NB4 (cell line): ENCODE data around the gene FGF14.
A peak's percentile ranks its signal among the peaks of the same experiment; 100 is the strongest.

Source experiments
- DNase-seq: peaks from one replicate; pipeline ENCODE4 v3.0.0; 2010; ENCODE audit warnings: low read depth
- H3K4me3 ChIP-seq: one replicate; pipeline ENCODE4 v1.5.1; 2011; ENCODE audit warnings: mild to moderate bottlenecking, low read depth, low read length, moderate library complexity
- CTCF ChIP-seq: IDR thresholded peaks from one replicate; pipeline ENCODE4 v1.5.1; 2012; ENCODE audit warnings: low read depth, low read length
- MYC ChIP-seq: IDR thresholded peaks from 2 replicates; pipeline ENCODE4 v1.6.1; 2011; ENCODE audit warnings: low read depth, low read length
- POLR2A ChIP-seq: IDR thresholded peaks from 2 replicates; pipeline ENCODE4 v1.6.1; 2011; ENCODE audit warnings: mild to moderate bottlenecking; ENCODE audit not compliant: insufficient read length; ENCODE audit errors: extremely low read depth
- TF ChIP-seq, protein P1 (sequence below): IDR thresholded peaks from 2 replicates; pipeline ENCODE4 v1.6.1; 2011; ENCODE audit warnings: low read depth, low read length

The FGF14 gene

GRCh38 chr13:102401766-102402165 lies at the start of gene FGF14:
TSS of gene FGF14 (minus strand) at chr13:102402048.
- no peak for DNase-seq
- TF ChIP-seq, protein P1, sequence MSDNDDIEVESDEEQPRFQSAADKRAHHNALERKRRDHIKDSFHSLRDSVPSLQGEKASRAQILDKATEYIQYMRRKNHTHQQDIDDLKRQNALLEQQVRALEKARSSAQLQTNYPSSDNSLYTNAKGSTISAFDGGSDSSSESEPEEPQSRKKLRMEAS: no peak
- TF ChIP-seq CTCF (no peak), POLR2A (no peak), MYC (no peak)
- H3K4me3 ChIP-seq: no peak within 1 kb of the TSS

DNA sequence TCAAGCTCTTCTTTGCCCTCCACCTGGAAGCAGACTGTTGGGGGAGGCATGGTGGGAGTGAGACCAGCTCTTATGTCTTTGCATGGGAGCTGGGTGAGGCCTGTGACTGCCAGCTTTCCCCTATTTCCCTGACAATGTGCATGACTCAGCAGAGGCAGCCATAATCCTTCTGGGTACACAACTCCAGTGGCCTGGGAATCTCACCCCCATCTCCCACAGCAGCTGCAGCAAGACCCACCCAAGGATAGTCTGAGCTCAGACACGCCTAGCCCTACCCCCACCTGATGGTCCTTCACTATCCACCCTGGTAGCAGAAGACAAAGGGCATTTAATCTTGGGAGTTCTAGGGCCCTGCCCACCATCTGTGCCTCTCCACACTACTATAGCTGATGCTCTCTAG lies 41.4 kb upstream of the FGF14 start:
- TF ChIP-seq, protein P1: no peak
- TF ChIP-seq CTCF: no peak
- TF ChIP-seq POLR2A: no peak
- TF ChIP-seq MYC: no peak
- H3K4me3 ChIP-seq: no peak overlapping the region
- no peak for DNase-seq

DNA sequence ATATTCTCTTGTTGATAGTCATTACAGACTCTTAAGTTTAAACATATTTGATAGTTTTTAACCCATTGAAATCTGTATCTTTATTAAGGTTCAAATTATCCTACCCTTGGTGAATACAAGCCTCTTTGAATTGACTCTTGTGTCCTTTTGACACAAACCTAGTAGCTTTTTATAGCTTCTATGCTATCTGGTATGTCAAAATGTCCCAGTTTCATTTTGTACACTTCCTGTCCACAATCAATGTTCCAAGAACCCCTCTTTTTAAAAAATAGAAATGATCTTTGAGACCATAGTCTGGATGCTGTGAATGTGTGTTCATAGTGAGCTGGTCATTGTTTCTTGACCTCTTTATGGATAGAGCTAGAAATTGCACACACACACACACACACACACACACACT lies 39.2 kb upstream of the FGF14 start:
- no peak overlapping the region for H3K4me3 ChIP-seq
- no peak for DNase-seq
- TF ChIP-seq, protein P1: no peak
- TF ChIP-seq POLR2A: no peak

GRCh38 chr13:102440259-102440936 lies 38.5 kb upstream of the FGF14 start:
- DNase-seq: no peak
- H3K4me3 ChIP-seq: no peak overlapping the region
- TF ChIP-seq POLR2A (no peak), CTCF (no peak), MYC (no peak)
- TF ChIP-seq, protein P1: no peak

- no peak for DNase-seq
- no peak for TF ChIP-seq MYC
- TF ChIP-seq, protein P1: no peak
- no peak for TF ChIP-seq CTCF
- no peak for TF ChIP-seq POLR2A
- no peak overlapping the region for H3K4me3 ChIP-seq
These were observed 20.8 kb upstream of the FGF14 start for GRCh38 chr13:102422690-102423089.

GRCh38 chr13:102405499-102406100 lies 3.8 kb upstream of the FGF14 start:
- H3K4me3 ChIP-seq: no peak overlapping the region
- TF ChIP-seq POLR2A (no peak), CTCF (no peak), MYC (no peak)
- TF ChIP-seq, protein P1: no peak
- peak; percentile 21 for DNase-seq
